ENCODE results near the gene ADAM11.

ADAM11 gene

GRCh38 chr17:44757918-44758413 is 822 bp upstream of the ADAM11 start:
- no peak for DNase-seq (ENCODE audit: low read depth in 2 of 2)

GRCh38 chr17:44759086-44759915 is 513 bp downstream of the ADAM11 start:
- DNase-seq (ENCODE audit: low read depth in 2 of 2) = no peak

- DNase-seq (ENCODE audit: low read depth in 2 of 2) = no peak
Measured at GRCh38 chr17:44759916-44760243, 1.1 kb downstream of the ADAM11 start.

GRCh38 chr17:44760474-44761308 is 1.9 kb downstream of the ADAM11 start:
- DNase-seq (ENCODE audit: low read depth in 2 of 2) = no peak

GRCh38 chr17:44761932-44762810 is 3.4 kb downstream of the ADAM11 start:
- DNase-seq (ENCODE audit: low read depth in 2 of 2) = no peak

GRCh38 chr17:44763170-44763569 is 4.4 kb downstream of the ADAM11 start:
- no peak for DNase-seq (ENCODE audit: low read depth in 2 of 2)

GRCh38 chr17:44765965-44766364 is 7.2 kb downstream of the ADAM11 start:
- no peak for DNase-seq (ENCODE audit: low read depth in 2 of 2)

GRCh38 chr17:44766409-44767038 is 7.7 kb downstream of the ADAM11 start:
- DNase-seq (ENCODE audit: low read depth in 2 of 2) = no peak

GRCh38 chr17:44767493-44767892 is 8.7 kb downstream of the ADAM11 start:
- DNase-seq (ENCODE audit: low read depth in 2 of 2) = no peak

GRCh38 chr17:44768505-44769142 is 9.8 kb downstream of the ADAM11 start:
- no peak for DNase-seq (ENCODE audit: low read depth in 2 of 2)

GRCh38 chr17:44769230-44769629 is 10.4 kb downstream of the ADAM11 start:
- no peak for DNase-seq (ENCODE audit: low read depth in 2 of 2)

- DNase-seq (ENCODE audit: low read depth in 2 of 2) = no peak
Measured at GRCh38 chr17:44769647-44770084, 10.9 kb downstream of the ADAM11 start.

GRCh38 chr17:44770166-44770925 is 11.6 kb downstream of the ADAM11 start:
- no peak for DNase-seq (ENCODE audit: low read depth in 2 of 2)

GRCh38 chr17:44772308-44773045 is 13.7 kb downstream of the ADAM11 start:
- no peak for DNase-seq (ENCODE audit: low read depth in 2 of 2)

- DNase-seq (ENCODE audit: low read depth in 2 of 2) = no peak
Measured at GRCh38 chr17:44773140-44773539, 14.4 kb downstream of the ADAM11 start.

GRCh38 chr17:44774271-44775135 is 15.7 kb downstream of the ADAM11 start:
- DNase-seq (ENCODE audit: low read depth in 2 of 2) = peak; percentile 86 to 94

- peak; percentile 98 for DNase-seq (ENCODE audit: low read depth in 2 of 2)
Measured at GRCh38 chr17:44775136-44775837, 16.5 kb downstream of the ADAM11 start.
